ENCODE results near the gene MMP14. TPM values are rescaled to one million over a fixed set of nuclear protein-coding genes. Genes with fewer than 3 reads are reported as not detected.

MMP14 gene
- total and polyA plus RNA-seq, 2 of the 13 experiments (the other 11 are each of a cell fraction or from before 2014, with no cell fraction given) = 5.2 to 9.8 TPM

- TF ChIP-seq, protein P1, sequence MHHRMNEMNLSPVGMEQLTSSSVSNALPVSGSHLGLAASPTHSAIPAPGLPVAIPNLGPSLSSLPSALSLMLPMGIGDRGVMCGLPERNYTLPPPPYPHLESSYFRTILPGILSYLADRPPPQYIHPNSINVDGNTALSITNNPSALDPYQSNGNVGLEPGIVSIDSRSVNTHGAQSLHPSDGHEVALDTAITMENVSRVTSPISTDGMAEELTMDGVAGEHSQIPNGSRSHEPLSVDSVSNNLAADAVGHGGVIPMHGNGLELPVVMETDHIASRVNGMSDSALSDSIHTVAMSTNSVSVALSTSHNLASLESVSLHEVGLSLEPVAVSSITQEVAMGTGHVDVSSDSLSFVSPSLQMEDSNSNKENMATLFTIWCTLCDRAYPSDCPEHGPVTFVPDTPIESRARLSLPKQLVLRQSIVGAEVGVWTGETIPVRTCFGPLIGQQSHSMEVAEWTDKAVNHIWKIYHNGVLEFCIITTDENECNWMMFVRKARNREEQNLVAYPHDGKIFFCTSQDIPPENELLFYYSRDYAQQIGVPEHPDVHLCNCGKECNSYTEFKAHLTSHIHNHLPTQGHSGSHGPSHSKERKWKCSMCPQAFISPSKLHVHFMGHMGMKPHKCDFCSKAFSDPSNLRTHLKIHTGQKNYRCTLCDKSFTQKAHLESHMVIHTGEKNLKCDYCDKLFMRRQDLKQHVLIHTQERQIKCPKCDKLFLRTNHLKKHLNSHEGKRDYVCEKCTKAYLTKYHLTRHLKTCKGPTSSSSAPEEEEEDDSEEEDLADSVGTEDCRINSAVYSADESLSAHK (CRISPR knock-in tag; IDR thresholded peaks at IDR 0.05; ENCODE audit: borderline replicate concordance) = peak; percentile 83; the same call in 1 of the 2 replicates
- TF ChIP-seq NBN (conservative IDR thresholded peaks at IDR 0.05) (no peak), ARHGAP35 (CRISPR knock-in tag; IDR thresholded peaks at IDR 0.05; ENCODE audit: borderline replicate concordance) (peak; percentile 91), KDM4B (CRISPR knock-in tag; IDR thresholded peaks at IDR 0.05) (peak; percentile 68), ISX (CRISPR knock-in tag; conservative IDR thresholded peaks at IDR 0.05) (peak; percentile 93), NFYB (CRISPR knock-in tag; IDR thresholded peaks at IDR 0.05) (peak; percentile 36), YEATS4 (CRISPR knock-in tag; IDR thresholded peaks at IDR 0.05; ENCODE audit: borderline replicate concordance) (peak; percentile 89), PATZ1 (CRISPR knock-in tag; IDR thresholded peaks at IDR 0.05) (peak; percentile 82), IRF9 (CRISPR knock-in tag; IDR thresholded peaks at IDR 0.05; ENCODE audit: borderline replicate concordance) (peak; percentile 97), ZNF7 (CRISPR knock-in tag; IDR thresholded peaks at IDR 0.05) (peak; percentile 32; the same call in 1 of the 2 replicates), SRSF1 (optimal IDR thresholded peaks at IDR 0.05; ENCODE audit: low read depth, low read length) (no peak)
- TF ChIP-seq, protein P2, sequence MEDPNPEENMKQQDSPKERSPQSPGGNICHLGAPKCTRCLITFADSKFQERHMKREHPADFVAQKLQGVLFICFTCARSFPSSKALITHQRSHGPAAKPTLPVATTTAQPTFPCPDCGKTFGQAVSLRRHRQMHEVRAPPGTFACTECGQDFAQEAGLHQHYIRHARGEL (CRISPR knock-in tag; IDR thresholded peaks at IDR 0.05) = no peak; the same call in none of the 2 replicates
- TF ChIP-seq, protein P3, sequence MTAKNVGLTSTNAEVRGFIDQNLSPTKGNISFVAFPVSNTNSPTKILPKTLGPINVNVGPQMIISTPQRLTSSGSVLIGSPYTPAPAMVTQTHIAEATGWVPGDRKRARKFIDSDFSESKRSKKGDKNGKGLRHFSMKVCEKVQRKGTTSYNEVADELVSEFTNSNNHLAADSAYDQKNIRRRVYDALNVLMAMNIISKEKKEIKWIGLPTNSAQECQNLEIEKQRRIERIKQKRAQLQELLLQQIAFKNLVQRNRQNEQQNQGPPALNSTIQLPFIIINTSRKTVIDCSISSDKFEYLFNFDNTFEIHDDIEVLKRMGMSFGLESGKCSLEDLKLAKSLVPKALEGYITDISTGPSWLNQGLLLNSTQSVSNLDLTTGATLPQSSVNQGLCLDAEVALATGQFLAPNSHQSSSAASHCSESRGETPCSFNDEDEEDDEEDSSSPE (CRISPR knock-in tag; IDR thresholded peaks at IDR 0.05) = 0 out of 2 replicates have a peak, but pooled peaks have one; percentile 24
- TF ChIP-seq, protein P4, sequence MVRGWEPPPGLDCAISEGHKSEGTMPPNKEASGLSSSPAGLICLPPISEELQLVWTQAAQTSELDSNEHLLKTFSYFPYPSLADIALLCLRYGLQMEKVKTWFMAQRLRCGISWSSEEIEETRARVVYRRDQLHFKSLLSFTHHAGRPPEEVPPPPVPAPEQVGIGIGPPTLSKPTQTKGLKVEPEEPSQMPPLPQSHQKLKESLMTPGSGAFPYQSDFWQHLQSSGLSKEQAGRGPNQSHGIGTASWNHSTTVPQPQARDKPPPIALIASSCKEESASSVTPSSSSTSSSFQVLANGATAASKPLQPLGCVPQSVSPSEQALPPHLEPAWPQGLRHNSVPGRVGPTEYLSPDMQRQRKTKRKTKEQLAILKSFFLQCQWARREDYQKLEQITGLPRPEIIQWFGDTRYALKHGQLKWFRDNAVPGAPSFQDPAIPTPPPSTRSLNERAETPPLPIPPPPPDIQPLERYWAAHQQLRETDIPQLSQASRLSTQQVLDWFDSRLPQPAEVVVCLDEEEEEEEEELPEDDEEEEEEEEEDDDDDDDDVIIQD (CRISPR knock-in tag; IDR thresholded peaks at IDR 0.05; ENCODE audit: low read depth) = peak; percentile 77
- TF ChIP-seq, protein P5, sequence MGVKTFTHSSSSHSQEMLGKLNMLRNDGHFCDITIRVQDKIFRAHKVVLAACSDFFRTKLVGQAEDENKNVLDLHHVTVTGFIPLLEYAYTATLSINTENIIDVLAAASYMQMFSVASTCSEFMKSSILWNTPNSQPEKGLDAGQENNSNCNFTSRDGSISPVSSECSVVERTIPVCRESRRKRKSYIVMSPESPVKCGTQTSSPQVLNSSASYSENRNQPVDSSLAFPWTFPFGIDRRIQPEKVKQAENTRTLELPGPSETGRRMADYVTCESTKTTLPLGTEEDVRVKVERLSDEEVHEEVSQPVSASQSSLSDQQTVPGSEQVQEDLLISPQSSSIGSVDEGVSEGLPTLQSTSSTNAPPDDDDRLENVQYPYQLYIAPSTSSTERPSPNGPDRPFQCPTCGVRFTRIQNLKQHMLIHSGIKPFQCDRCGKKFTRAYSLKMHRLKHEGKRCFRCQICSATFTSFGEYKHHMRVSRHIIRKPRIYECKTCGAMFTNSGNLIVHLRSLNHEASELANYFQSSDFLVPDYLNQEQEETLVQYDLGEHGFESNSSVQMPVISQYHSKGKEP (CRISPR knock-in tag; IDR thresholded peaks at IDR 0.05) = peak; percentile 11; the same call in 1 of the 2 replicates
Measured at GRCh38 chr14:22871224-22872032, 35.0 kb downstream of the MMP14 start, which contains the start of gene LRP10 (continued).
